Measurements from ENCODE around the gene SART1.
A peak's percentile ranks its signal among the peaks of the same experiment; 100 is the strongest.

The SART1 gene

GRCh38 chr11:65961267-65962140 is at the start of gene SART1:
Gene SART1, plus strand, starts transcription at chr11:65961734. Its CDS starts 47 bp downstream, at chr11:65961781.
- DNase-seq (ENCODE audit: low read depth in 2 of 3, low spot score in 1 of 3): peak; percentile 87 to 95 (median 94)

- DNase-seq (ENCODE audit: low read depth in 2 of 3, low spot score in 1 of 3): no peak
These were observed 48.7 kb upstream of the SART1 start for GRCh38 chr11:65912845-65913244.

- DNase-seq (ENCODE audit: low read depth in 2 of 3, low spot score in 1 of 3): no peak
These were observed 46.3 kb upstream of the SART1 start for GRCh38 chr11:65915101-65915820.

GRCh38 chr11:65915821-65916251 is 45.7 kb upstream of the SART1 start:
- no peak for DNase-seq (ENCODE audit: low read depth in 2 of 3, low spot score in 1 of 3)

- DNase-seq (ENCODE audit: low read depth in 2 of 3, low spot score in 1 of 3): no peak
These were observed 45.1 kb upstream of the SART1 start for GRCh38 chr11:65916391-65916790.

GRCh38 chr11:65917077-65917433 is 44.5 kb upstream of the SART1 start:
- no peak for DNase-seq (ENCODE audit: low read depth in 2 of 3, low spot score in 1 of 3)

GRCh38 chr11:65917434-65918210 is 43.9 kb upstream of the SART1 start:
- DNase-seq (ENCODE audit: low read depth in 2 of 3, low spot score in 1 of 3): no peak

- DNase-seq (ENCODE audit: low read depth in 2 of 3, low spot score in 1 of 3): no peak
These were observed 43.1 kb upstream of the SART1 start, which contains the start of gene C11orf68 for GRCh38 chr11:65918211-65919140. Gene C11orf68, minus strand, starts transcription at chr11:65919062. Its CDS starts 31 bp downstream, at chr11:65919031.

- DNase-seq (ENCODE audit: low read depth in 2 of 3, low spot score in 1 of 3): peak; percentile 97 to 99 (median 98)
These were observed 42.4 kb upstream of the SART1 start, which contains the start of gene DRAP1 for GRCh38 chr11:65919141-65919572. Gene DRAP1, plus strand, starts transcription at chr11:65919426. Its CDS starts 76 bp downstream, at chr11:65919502.

- DNase-seq (ENCODE audit: low read depth in 2 of 3, low spot score in 1 of 3): no peak
These were observed 41.8 kb upstream of the SART1 start for GRCh38 chr11:65919573-65920371.

GRCh38 chr11:65920372-65920802 is 41.1 kb upstream of the SART1 start:
- DNase-seq (ENCODE audit: low read depth in 2 of 3, low spot score in 1 of 3): no peak

GRCh38 chr11:65921033-65921555 is 40.4 kb upstream of the SART1 start:
- no peak for DNase-seq (ENCODE audit: low read depth in 2 of 3, low spot score in 1 of 3)

- no peak for DNase-seq (ENCODE audit: low read depth in 2 of 3, low spot score in 1 of 3)
These were observed 39.7 kb upstream of the SART1 start for GRCh38 chr11:65921876-65922275.

- no peak for DNase-seq (ENCODE audit: low read depth in 2 of 3, low spot score in 1 of 3)
These were observed 39.0 kb upstream of the SART1 start for GRCh38 chr11:65922565-65922964.

GRCh38 chr11:65925397-65925796 is 36.1 kb upstream of the SART1 start:
- DNase-seq (ENCODE audit: low read depth in 2 of 3, low spot score in 1 of 3): no peak

GRCh38 chr11:65927904-65928397 is 33.6 kb upstream of the SART1 start:
- peak; percentile 52 to 67 (median 55) for DNase-seq (ENCODE audit: low read depth in 2 of 3, low spot score in 1 of 3)

- no peak for DNase-seq (ENCODE audit: low read depth in 2 of 3, low spot score in 1 of 3)
These were observed 32.9 kb upstream of the SART1 start for GRCh38 chr11:65928667-65929066.

- no peak for DNase-seq (ENCODE audit: low read depth in 2 of 3, low spot score in 1 of 3)
These were observed 29.6 kb upstream of the SART1 start for GRCh38 chr11:65931773-65932557.
